K562 (cell line): ENCODE results near the gene NKAPL.

Experiments
- ATF1 ChIP-seq, 2 experiments: fragments of 450-650 bp in 1 of 2; IDR thresholded peaks; 2 replicates each; pipeline ENCODE4 v1.6.1; 2016; ENCODE audit warnings: missing compliant biosample characterization in 1 of 2, missing genetic modification characterization in 1 of 2
- HNRNPUL1 ChIP-seq: fragments of 200-400 bp; formaldehyde crosslinking; IDR thresholded peaks from 2 replicates; pipeline ENCODE4 v1.6.1; 2017; ENCODE audit warnings: low read length
- MAFG ChIP-seq: fragments of 450-650 bp; conservative IDR thresholded peaks from 2 replicates; pipeline ENCODE4 v1.6.1; 2016; ENCODE audit warnings: missing genetic modification characterization, missing compliant biosample characterization
- SP1 ChIP-seq: sonication (generic); formaldehyde crosslinking; IDR thresholded peaks from 2 replicates; pipeline ENCODE4 v1.8.1; 2022; ENCODE audit warnings: mild to moderate bottlenecking, missing genetic modification reagents

DNA sequence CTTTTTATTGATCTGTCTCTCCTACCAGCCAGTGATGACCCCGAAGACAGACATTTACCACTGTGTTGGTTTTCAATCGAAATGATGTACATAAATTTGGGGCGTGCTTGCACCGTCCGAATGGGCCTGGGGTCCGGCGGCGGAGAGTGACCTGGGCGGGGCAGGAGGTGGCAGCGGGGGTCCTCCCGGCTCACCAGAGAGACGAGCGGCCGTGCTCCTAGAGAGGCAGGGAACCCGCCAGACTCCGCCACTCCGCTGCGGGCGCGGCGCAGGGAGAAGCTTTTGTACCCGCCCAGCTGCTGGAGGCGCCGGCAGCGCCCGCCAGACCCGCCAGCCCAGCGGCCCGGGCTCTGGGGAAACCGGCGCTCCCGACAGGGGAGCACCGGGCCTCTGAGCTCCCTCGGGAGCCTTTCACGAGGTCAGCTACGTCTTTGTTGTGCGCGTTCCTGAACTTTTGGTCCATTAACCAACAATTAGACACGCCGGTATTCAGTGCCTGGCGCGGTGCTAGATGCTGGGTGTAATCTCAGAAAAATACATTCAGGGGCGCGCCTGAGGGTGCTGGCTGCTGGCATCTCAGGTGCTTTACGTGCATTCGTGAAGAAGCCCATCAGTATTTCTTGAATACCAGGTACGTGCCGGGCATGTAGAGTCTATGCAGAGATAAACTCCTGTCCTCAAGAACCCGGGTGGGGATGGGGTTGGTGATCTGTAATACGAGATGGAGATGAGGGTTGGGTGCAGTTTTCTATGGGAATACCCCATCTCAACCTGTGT is 22.4 kb downstream of the NKAPL start, which contains the start of gene PGBD1:
- TF ChIP-seq ATF1 (CRISPR knock-in tag; IDR thresholded peaks at IDR 0.05) = no peak
- TF ChIP-seq ATF1 (tag; IDR thresholded peaks at IDR 0.05) = peak; percentile 70
- TF ChIP-seq MAFG = no peak
- TF ChIP-seq HNRNPUL1 = no peak
- TF ChIP-seq SP1 (CRISPR knock-in tag) = peak; percentile 35; the same call in 1 of the 2 replicates
